ENCODE data around the gene DENND2C.
"Not testable (repeated sequence)": the region's sequence is repeated elsewhere in the genome, so short reads cannot be mapped to it uniquely, and the experiment has no call there.

The DENND2C gene

GRCh38 chr1:114594046-114594445, 75.8 kb downstream of the DENND2C start:
- DNase-seq = no peak

- DNase-seq = no peak
These were observed 80.7 kb downstream of the DENND2C start for GRCh38 chr1:114589122-114589521.

GRCh38 chr1:114588196-114588689, 81.6 kb downstream of the DENND2C start:
- DNase-seq = no peak

- DNase-seq = no peak
These were observed 82.5 kb downstream of the DENND2C start for GRCh38 chr1:114587203-114587991.

GRCh38 chr1:114586513-114587047, 83.3 kb downstream of the DENND2C start:
- no peak for DNase-seq

- DNase-seq = no peak
These were observed 84.6 kb downstream of the DENND2C start for GRCh38 chr1:114585231-114585630.

GRCh38 chr1:114581335-114582287, 88.2 kb downstream of the DENND2C start, which contains the start of gene BCAS2:
Gene BCAS2, minus strand, starts transcription at chr1:114581615. Its CDS starts 24 bp downstream, at chr1:114581591.
- DNase-seq = peak; percentile 99

- no peak for DNase-seq
These were observed 95.5 kb downstream of the DENND2C start for GRCh38 chr1:114574365-114574764.

- DNase-seq = no peak
These were observed 105.7 kb downstream of the DENND2C start for GRCh38 chr1:114564141-114564540.

- not testable (repeated sequence) for DNase-seq
These were observed 106.8 kb downstream of the DENND2C start for GRCh38 chr1:114562978-114563510.

- DNase-seq = no peak
These were observed 108.5 kb downstream of the DENND2C start for GRCh38 chr1:114561333-114561732.

- DNase-seq = no peak
These were observed 110.5 kb downstream of the DENND2C start for GRCh38 chr1:114559356-114559755.

GRCh38 chr1:114558544-114558943, 111.3 kb downstream of the DENND2C start:
- DNase-seq = peak; percentile 35

GRCh38 chr1:114554577-114554976, 115.3 kb downstream of the DENND2C start:
- DNase-seq = no peak

GRCh38 chr1:114552106-114552639, 117.7 kb downstream of the DENND2C start:
- DNase-seq = no peak

GRCh38 chr1:114551400-114551799, 118.4 kb downstream of the DENND2C start:
- no peak for DNase-seq

GRCh38 chr1:114550336-114550735, 119.5 kb downstream of the DENND2C start:
- no peak for DNase-seq

GRCh38 chr1:114549137-114549536, 120.7 kb downstream of the DENND2C start:
- no peak for DNase-seq

- no peak for DNase-seq
These were observed 122.8 kb downstream of the DENND2C start for GRCh38 chr1:114547076-114547475.

- no peak for DNase-seq
These were observed 124.1 kb downstream of the DENND2C start for GRCh38 chr1:114545796-114546195.

- DNase-seq = no peak
These were observed 124.5 kb downstream of the DENND2C start for GRCh38 chr1:114545315-114545714.

- DNase-seq = no peak
These were observed 129.0 kb downstream of the DENND2C start for GRCh38 chr1:114540821-114541220.

- no peak for DNase-seq
These were observed 129.6 kb downstream of the DENND2C start for GRCh38 chr1:114540272-114540671.

Data from NCI-H2171 treated with DMSO at 0.1 percent for 48 hours (cell line).